Psoas muscle (tissue), 8 donors: ENCODE data around the gene RELN. TPM values are rescaled to one million over a fixed set of nuclear protein-coding genes. Genes with fewer than 3 reads are reported as not detected.

Experiments
- ATAC-seq, 4 donors: fragments of 200-7000 bp; cut with Tn5 transposase; one replicate each; pipeline ENCODE4 v1.9.1; 2020; ENCODE audit warnings: moderate library complexity in 3 of 4, mild to moderate bottlenecking in 2 of 4
- DNase-seq, 2 donors: peaks; one replicate each; pipeline ENCODE4 v3.0.0-alpha.2; 2020
- H3K27ac ChIP-seq: fragments of 200-600 bp; one replicate; pipeline ENCODE4 v1.8.0; 2022
- H3K27me3 ChIP-seq, 3 donors: fragments of 200-600 bp in 1 of 3; one replicate each; pipeline versions ENCODE4 v1.6.1 to v1.8.0; 2013 to 2022; ENCODE audit warnings: low read length in 2 of 3, mild to moderate bottlenecking in 2 of 3, moderate library complexity in 1 of 3; ENCODE audit not compliant: insufficient read depth in 3 of 3
- H3K36me3 ChIP-seq, 2 donors: fragments of 200-600 bp in 1 of 2; one replicate each; pipeline versions ENCODE4 v1.6.1 to v1.8.0; 2013 to 2022; ENCODE audit warnings: low read depth in 1 of 2, mild to moderate bottlenecking in 1 of 2, moderate library complexity in 1 of 2; ENCODE audit not compliant: insufficient read depth in 1 of 2
- H3K4me1 ChIP-seq: fragments of 200-600 bp; one replicate; pipeline ENCODE4 v1.8.0; 2022
- H3K4me3 ChIP-seq: fragments of 200-600 bp; one replicate; pipeline ENCODE4 v1.8.0; 2022; ENCODE audit warnings: mild to moderate bottlenecking
- H3K9me3 ChIP-seq: fragments of 200-600 bp; one replicate; pipeline ENCODE4 v1.8.0; 2022
- CTCF ChIP-seq: fragments of 200-600 bp; IDR thresholded peaks from one replicate; pipeline ENCODE4 v1.8.0; 2022; ENCODE audit warnings: antibody characterized with exemption
- WGBS, 3 donors: extraction: QIAGEN DNeasy Blood & Tissue Kit; methylation state at CpG; one replicate each; pipeline versions ENCODE4 v1.1.6 to v1.1.7; 2013; 5-methylcytosine and 5-hydroxymethylcytosine counted together
- intact Hi-C, 2 donors: fragments of 100-400 bp; cut with DNase I; formaldehyde crosslinking; loops; one replicate each; pipeline versions ENCODE4 v1.11.0 to v1.14.2; 2022
- polyA plus RNA-seq, 3 donors: library from polyadenylated mRNA; stranded (reverse); fragments of 200-250 nt; gene quantifications; one replicate each; pipeline ENCODE4 v1.2.3, GENCODE V29; 2013
- total RNA-seq, 4 donors: library from RNA; stranded (reverse); fragmentation: NEBNext Ultra II Directional in 2 of 4; extraction: Animal tissue kit (Norgen Biotek cat#: 25700) in 2 of 4; gene quantifications; one replicate each; pipeline versions ENCODE4 v1.2.1 to v1.2.4, GENCODE V29; 2021 to 2023
- donor health status: healthy with polysubstance abuse.
- donor health status: DM: no; HTN: no; CAD: no; lungs with moderate emphysema.
- donor health status: Bipolar disorder and iron deficiency.
- donor health status: healthy.
- donor health status: DM: yes; HTN: yes; CAD: no.
- donor health status: DM: no; HTN: no; CAD: no.
- donor health status: DM: no; HTN: no; CAD: no.
- donor health status: DM: yes; HTN: yes; CAD: no.

Gene RELN
- total and polyA plus RNA-seq, 7 donors = 0.10 to 0.44 (median 0.32) TPM

- no peaks in the 10 kb centered on the region for H3K36me3 ChIP-seq
- H3K4me3 ChIP-seq = no peak overlapping the region
- intact Hi-C loops = no loop called here
- 17 to 30% (median 22%) methylated on average over 1 of the region's 1 CpG for WGBS, 3 donors
- TF ChIP-seq CTCF = no peak
- H3K27me3 ChIP-seq = no peaks in the 10 kb centered on the region
- ATAC-seq = no peak
- no peaks in the 10 kb centered on the region for H3K9me3 ChIP-seq
- H3K27ac ChIP-seq = no peak overlapping the region
- no peaks in the 10 kb centered on the region for H3K4me1 ChIP-seq
- DNase-seq = no peak
Observed at GRCh38 chr7:103626776-103627175, 362.7 kb downstream of the RELN start.

- intact Hi-C loops = no loop called here
- Histone ChIP-seq H3K9me3 (no peaks in the 10 kb centered on the region), H3K4me3 (no peak overlapping the region), H3K27me3 (no peaks in the 10 kb centered on the region), H3K27ac (no peak overlapping the region), H3K4me1 (no peaks in the 10 kb centered on the region), H3K36me3 (no peaks in the 10 kb centered on the region)
- no peak for ATAC-seq
- TF ChIP-seq CTCF = no peak
- no peak for DNase-seq
Observed at GRCh38 chr7:103622274-103622673, 367.2 kb downstream of the RELN start.

DNA sequence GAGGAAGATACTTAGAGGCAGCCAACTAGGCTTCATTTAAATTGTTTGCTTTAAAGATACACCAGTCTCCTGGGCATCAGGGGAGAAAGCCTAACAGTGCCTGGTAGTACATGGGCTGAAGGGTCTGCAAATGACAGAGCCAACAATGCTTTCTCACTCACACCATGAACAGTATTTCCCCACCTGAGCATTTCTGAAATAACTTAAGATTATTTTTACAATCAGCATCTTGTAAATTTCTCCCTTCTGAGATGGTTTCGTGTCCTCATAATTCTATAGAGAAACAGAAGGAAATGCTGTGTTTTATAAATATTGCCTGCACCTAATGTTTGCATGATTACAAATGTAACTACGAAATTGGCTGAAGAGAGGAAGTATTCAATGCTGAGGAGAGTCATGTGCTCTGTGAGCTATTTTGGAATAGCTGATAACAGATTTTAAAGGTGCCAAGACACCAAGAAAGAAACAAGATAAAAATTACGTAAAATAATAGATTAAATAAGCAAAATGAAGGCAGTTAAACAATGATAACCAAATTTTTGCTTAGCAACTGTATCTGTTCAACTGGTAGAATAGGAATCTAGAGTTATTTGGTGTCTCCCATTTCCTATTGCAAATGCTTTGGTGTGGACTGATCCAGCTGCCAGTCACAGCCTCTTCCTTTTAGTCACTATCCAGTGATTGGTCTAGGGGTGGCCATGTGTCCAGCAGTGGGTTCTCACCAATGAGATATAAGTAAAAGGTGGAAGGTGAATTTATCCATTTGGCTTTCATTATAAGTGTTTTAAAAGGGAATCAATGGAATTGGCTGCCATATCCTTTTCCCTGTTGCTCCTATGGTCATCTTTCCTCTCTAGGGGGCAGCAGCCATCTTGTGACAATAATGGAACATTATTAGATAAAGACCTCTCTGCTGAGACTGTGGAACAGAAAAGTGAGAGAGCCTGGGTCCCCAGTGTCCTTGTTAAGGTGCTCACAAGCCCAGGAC is 375.5 kb downstream of the RELN start:
- Histone ChIP-seq H3K4me1 (no peaks in the 10 kb centered on the region), H3K36me3 (no peaks in the 10 kb centered on the region), H3K9me3 (no peaks in the 10 kb centered on the region), H3K27ac (no peak overlapping the region), H3K27me3 (no peaks in the 10 kb centered on the region), H3K4me3 (no peak overlapping the region)
- no peak for TF ChIP-seq CTCF
- intact Hi-C loops = no loop called here
- WGBS, 3 donors = 64 to 70% (median 67%) methylated on average over 3 of the region's 3 CpGs
- DNase-seq = no peak
- no peak for ATAC-seq

GRCh38 chr7:103609778-103610177 is 379.7 kb downstream of the RELN start:
- H3K27me3 ChIP-seq = no peaks in the 10 kb centered on the region
- H3K9me3 ChIP-seq = no peaks in the 10 kb centered on the region
- no peak overlapping the region for H3K27ac ChIP-seq
- DNase-seq (no peak), ATAC-seq (no peak)
- H3K4me3 ChIP-seq = no peak overlapping the region
- intact Hi-C loops = no loop called here
- TF ChIP-seq CTCF = no peak
- no peaks in the 10 kb centered on the region for H3K36me3 ChIP-seq
- WGBS, 3 donors = 78 to 84% (median 81%) methylated on average over 3 of the region's 3 CpGs
- no peaks in the 10 kb centered on the region for H3K4me1 ChIP-seq
